ENCODE measurements around the gene DNAJC5G. TPM values are rescaled to one million over a fixed set of nuclear protein-coding genes. Genes with fewer than 3 reads are reported as not detected.

Gene DNAJC5G
- total RNA-seq, 1 donor from 2014 or later: 1.5 TPM

DNA sequence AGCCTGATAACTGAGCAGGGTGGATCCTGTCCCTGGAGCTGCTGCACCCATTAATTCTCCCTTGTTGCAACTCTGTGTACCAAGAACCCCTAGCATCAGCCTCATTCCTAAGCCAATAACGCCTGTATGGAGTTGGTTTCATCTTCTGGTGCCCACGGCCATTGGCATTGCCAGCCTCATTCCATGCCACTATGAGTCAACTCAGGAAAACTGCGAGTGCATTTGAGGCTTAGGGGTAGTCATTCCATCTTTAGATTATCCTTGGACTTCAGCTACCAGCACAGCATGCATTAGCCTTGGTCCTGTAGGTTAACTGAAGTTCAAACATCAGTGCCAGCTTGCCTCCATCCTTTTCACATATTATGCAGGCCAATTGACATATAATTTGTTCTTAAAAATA is 5.6 kb downstream of the DNAJC5G start:
- Histone ChIP-seq H3K36me3 (no peaks in the 10 kb centered on the region), H3K4me3 (no peak overlapping the region), H3K27me3 (no peaks in the 10 kb centered on the region), H3K9me3 (no peaks in the 10 kb centered on the region), H3K27ac (no peak overlapping the region), H3K4me1 (no peaks in the 10 kb centered on the region)
- intact Hi-C loops (cut with DNase I): loop anchor here (5.0 kb wide), 1 partner anchor 184 kb away; no protein-coding TSS in a partner anchor
- DNase-seq (ENCODE audit: extremely low spot score in 2 of 2): no peak
- TF ChIP-seq, protein P1, sequence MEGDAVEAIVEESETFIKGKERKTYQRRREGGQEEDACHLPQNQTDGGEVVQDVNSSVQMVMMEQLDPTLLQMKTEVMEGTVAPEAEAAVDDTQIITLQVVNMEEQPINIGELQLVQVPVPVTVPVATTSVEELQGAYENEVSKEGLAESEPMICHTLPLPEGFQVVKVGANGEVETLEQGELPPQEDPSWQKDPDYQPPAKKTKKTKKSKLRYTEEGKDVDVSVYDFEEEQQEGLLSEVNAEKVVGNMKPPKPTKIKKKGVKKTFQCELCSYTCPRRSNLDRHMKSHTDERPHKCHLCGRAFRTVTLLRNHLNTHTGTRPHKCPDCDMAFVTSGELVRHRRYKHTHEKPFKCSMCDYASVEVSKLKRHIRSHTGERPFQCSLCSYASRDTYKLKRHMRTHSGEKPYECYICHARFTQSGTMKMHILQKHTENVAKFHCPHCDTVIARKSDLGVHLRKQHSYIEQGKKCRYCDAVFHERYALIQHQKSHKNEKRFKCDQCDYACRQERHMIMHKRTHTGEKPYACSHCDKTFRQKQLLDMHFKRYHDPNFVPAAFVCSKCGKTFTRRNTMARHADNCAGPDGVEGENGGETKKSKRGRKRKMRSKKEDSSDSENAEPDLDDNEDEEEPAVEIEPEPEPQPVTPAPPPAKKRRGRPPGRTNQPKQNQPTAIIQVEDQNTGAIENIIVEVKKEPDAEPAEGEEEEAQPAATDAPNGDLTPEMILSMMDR (IDR thresholded peaks at IDR 0.05): no peak
- TF ChIP-seq POLR2AphosphoS5 (IDR thresholded peaks at IDR 0.05; ENCODE audit: insufficient read depth in 1 of 2, low read depth in 1 of 2) (no peak), POLR2A (IDR thresholded peaks at IDR 0.05) (no peak)

GRCh38 chr2:27281442-27281841 is 6.2 kb downstream of the DNAJC5G start:
- H3K9me3 ChIP-seq: no peaks in the 10 kb centered on the region
- intact Hi-C loops (cut with DNase I): loop anchor here (5.0 kb wide), 1 partner anchor 184 kb away; no protein-coding TSS in a partner anchor
- DNase-seq (ENCODE audit: extremely low spot score in 2 of 2): no peak
- no peaks in the 10 kb centered on the region for H3K36me3 ChIP-seq
- H3K4me3 ChIP-seq: no peak overlapping the region
- no peak overlapping the region for H3K27ac ChIP-seq
- no peaks in the 10 kb centered on the region for H3K4me1 ChIP-seq
- no peaks in the 10 kb centered on the region for H3K27me3 ChIP-seq
- TF ChIP-seq POLR2A (IDR thresholded peaks at IDR 0.05) (no peak), POLR2AphosphoS5 (IDR thresholded peaks at IDR 0.05; ENCODE audit: insufficient read depth in 1 of 2, low read depth in 1 of 2) (no peak)
- TF ChIP-seq, protein P1 (IDR thresholded peaks at IDR 0.05): no peak

GRCh38 chr2:27281855-27282559 is 6.8 kb downstream of the DNAJC5G start, which contains the start of gene TRIM54:
Gene TRIM54, plus strand, starts transcription at chr2:27282429. Its CDS starts 303 bp downstream, at chr2:27282732.
- H3K4me3 ChIP-seq: no peak within 1 kb of the TSS
- intact Hi-C loops (cut with DNase I): loop anchor here (5.0 kb wide), 1 partner anchor 185 kb away; no protein-coding TSS in a partner anchor
- TF ChIP-seq POLR2AphosphoS5 (IDR thresholded peaks at IDR 0.05; ENCODE audit: insufficient read depth in 1 of 2, low read depth in 1 of 2): no peak
- no peak for TF ChIP-seq POLR2A (IDR thresholded peaks at IDR 0.05)
- TF ChIP-seq, protein P1 (IDR thresholded peaks at IDR 0.05): no peak
- H3K9me3 ChIP-seq: no peaks in the 10 kb centered on the region
- DNase-seq (ENCODE audit: extremely low spot score in 2 of 2): no peak
- H3K36me3 ChIP-seq: no peaks in the 10 kb centered on the region
- no peaks in the 10 kb centered on the region for H3K4me1 ChIP-seq
- no peak within 1 kb of the TSS for H3K27ac ChIP-seq
- no peaks in the 10 kb centered on the region for H3K27me3 ChIP-seq

DNA sequence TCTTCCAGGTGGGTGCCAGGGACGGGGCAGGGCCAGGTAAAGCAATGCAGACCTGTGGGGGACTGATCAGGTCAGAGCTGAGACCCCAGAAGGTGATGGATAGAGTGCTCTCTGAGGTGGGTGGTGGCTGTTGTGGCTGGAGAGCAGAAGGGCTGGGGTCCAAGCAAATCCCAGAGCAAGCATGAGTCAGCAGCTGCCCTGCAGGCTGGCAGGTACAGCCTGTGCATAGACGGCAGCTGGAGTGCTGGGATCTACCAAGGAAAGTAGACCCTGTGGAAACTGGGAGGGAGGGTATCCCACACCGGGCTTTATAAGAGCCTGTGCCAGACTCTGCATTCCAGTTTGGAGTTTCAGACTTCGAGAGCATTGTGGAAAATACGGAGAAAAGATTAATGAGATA is 7.7 kb downstream of the DNAJC5G start:
- Histone ChIP-seq H3K36me3 (no peaks in the 10 kb centered on the region), H3K4me3 (no peak overlapping the region), H3K9me3 (no peaks in the 10 kb centered on the region), H3K27ac (no peak overlapping the region), H3K27me3 (no peaks in the 10 kb centered on the region), H3K4me1 (no peaks in the 10 kb centered on the region)
- intact Hi-C loops (cut with DNase I): loop anchor here (5.0 kb wide), 1 partner anchor 186 kb away; no protein-coding TSS in a partner anchor
- no peak for DNase-seq (ENCODE audit: extremely low spot score in 2 of 2)
- TF ChIP-seq POLR2AphosphoS5 (IDR thresholded peaks at IDR 0.05; ENCODE audit: insufficient read depth in 1 of 2, low read depth in 1 of 2): no peak
- no peak for TF ChIP-seq POLR2A (IDR thresholded peaks at IDR 0.05)
- TF ChIP-seq, protein P1 (IDR thresholded peaks at IDR 0.05): no peak

DNA sequence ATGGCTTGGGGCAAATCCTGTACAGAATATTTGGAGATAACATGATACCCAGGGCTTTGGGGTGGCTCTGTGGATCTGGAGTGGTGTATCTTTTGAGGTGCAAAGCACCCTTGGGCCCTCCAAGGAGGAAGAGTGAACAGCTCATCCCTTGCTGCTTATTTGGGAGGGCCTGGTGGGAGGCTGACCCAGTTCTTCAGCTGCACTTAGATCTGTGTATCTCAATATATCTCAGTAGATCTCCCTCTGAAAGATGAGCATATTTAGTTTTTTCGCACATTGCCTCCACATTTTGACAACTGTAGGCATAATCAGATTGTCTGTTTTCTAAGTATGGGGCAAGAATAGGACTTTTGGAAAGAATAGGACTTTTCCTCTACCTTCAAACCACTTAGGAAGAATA is 9.8 kb downstream of the DNAJC5G start:
- no peaks in the 10 kb centered on the region for H3K27me3 ChIP-seq
- DNase-seq (ENCODE audit: extremely low spot score in 2 of 2): no peak
- no peak overlapping the region for H3K27ac ChIP-seq
- intact Hi-C loops (cut with DNase I): loop anchor here (5.0 kb wide), 1 partner anchor 188 kb away; no protein-coding TSS in a partner anchor
- no peaks in the 10 kb centered on the region for H3K36me3 ChIP-seq
- no peak overlapping the region for H3K4me3 ChIP-seq
- TF ChIP-seq POLR2AphosphoS5 (IDR thresholded peaks at IDR 0.05; ENCODE audit: insufficient read depth in 1 of 2, low read depth in 1 of 2): no peak
- TF ChIP-seq, protein P1 (IDR thresholded peaks at IDR 0.05): no peak
- H3K9me3 ChIP-seq: no peaks in the 10 kb centered on the region
- H3K4me1 ChIP-seq: no peaks in the 10 kb centered on the region

All from vagina (tissue), 2 donors.